ENCODE data around the gene TCF4.
A peak's percentile ranks its signal among the peaks of the same experiment; 100 is the strongest.

Gene TCF4

GRCh38 chr18:55432307-55433040 is 155.5 kb downstream of the TCF4 start:
- DNase-seq, result no peak

- DNase-seq, result no peak
Observed at GRCh38 chr18:55430026-55430425, 158.0 kb downstream of the TCF4 start.

- DNase-seq, result no peak
Observed at GRCh38 chr18:55427951-55428350, 160.0 kb downstream of the TCF4 start.

GRCh38 chr18:55425698-55426097 is 162.3 kb downstream of the TCF4 start:
- DNase-seq, result peak in 2 of 3 experiments; percentile 64 to 87

- no peak for DNase-seq
Observed at GRCh38 chr18:55422456-55423180, 165.4 kb downstream of the TCF4 start.

GRCh38 chr18:55421615-55422419 is 166.2 kb downstream of the TCF4 start:
- DNase-seq, result no peak

- no peak for DNase-seq
Observed at GRCh38 chr18:55421308-55421614, 166.7 kb downstream of the TCF4 start.

GRCh38 chr18:55420665-55421307 is 167.2 kb downstream of the TCF4 start:
- DNase-seq, result no peak

GRCh38 chr18:55419947-55420664 is 167.9 kb downstream of the TCF4 start:
- no peak for DNase-seq

- DNase-seq, result no peak
Observed at GRCh38 chr18:55419132-55419946, 168.7 kb downstream of the TCF4 start.

- no peak for DNase-seq
Observed at GRCh38 chr18:55418439-55418838, 169.6 kb downstream of the TCF4 start.

- peak in 2 of 3 experiments; percentile 50 to 54 for DNase-seq
Observed at GRCh38 chr18:55416791-55417190, 171.2 kb downstream of the TCF4 start.

GRCh38 chr18:55415258-55415871 is 172.6 kb downstream of the TCF4 start:
- DNase-seq, result peak; percentile 70 to 94 (median 83)

GRCh38 chr18:55414475-55414874 is 173.5 kb downstream of the TCF4 start:
- DNase-seq, result peak in 1 of 3 experiments; percentile 53

GRCh38 chr18:55413474-55413873 is 174.5 kb downstream of the TCF4 start:
- no peak for DNase-seq

- DNase-seq, result peak in 2 of 3 experiments; percentile 39 to 85
Observed at GRCh38 chr18:55407774-55408535, 180.0 kb downstream of the TCF4 start.

GRCh38 chr18:55407191-55407590 is 180.8 kb downstream of the TCF4 start:
- peak; percentile 44 to 95 (median 77) for DNase-seq

GRCh38 chr18:55406451-55406991 is 181.5 kb downstream of the TCF4 start:
- DNase-seq, result peak; percentile 81 to 97 (median 82)

- DNase-seq, result peak; percentile 86 to 100 (median 96)
Observed at GRCh38 chr18:55405893-55406406, 182.0 kb downstream of the TCF4 start.

- DNase-seq, result peak in 1 of 3 experiments; percentile 25
Observed at GRCh38 chr18:55405475-55405874, 182.5 kb downstream of the TCF4 start.

Measured in NCI-H1417 (cell line).